ENCODE measurements around the gene PRKAA1. TPM values are rescaled to one million over a fixed set of nuclear protein-coding genes. Genes with fewer than 3 reads are reported as not detected.

PRKAA1 gene
- total and polyA plus RNA-seq, 2 of the 13 experiments (the other 11 are each of a cell fraction or from before 2014, with no cell fraction given) = 36.6 to 58.0 TPM

DNA sequence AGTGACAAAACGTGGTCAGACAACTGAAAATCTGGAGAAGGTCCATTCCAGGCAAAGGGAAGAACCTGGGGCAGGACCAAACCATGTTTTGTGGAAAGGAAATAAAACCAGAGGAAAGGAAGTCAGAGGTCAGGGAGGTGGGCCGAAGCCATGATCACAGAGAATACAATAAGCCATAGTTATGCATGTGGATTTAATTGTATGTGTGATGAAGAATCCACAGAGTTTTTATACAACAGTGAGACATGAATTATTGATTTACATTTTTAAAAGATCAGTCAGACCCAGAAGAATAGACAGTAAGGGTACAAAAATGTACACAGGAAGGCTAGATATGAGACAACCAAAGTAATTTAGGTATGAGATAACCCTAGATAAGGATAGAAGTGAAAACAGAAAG, 63.2 kb downstream of the PRKAA1 start:
- ChIA-PET CTCF (ENCODE audit: low intra/inter-chr PET ratio, low total read pairs) (no interaction called here), POLR2A (no interaction called here)
- peaks cover 3% of the 10 kb centered on the region; the same call in 1 of the 2 replicates for H4K20me1 ChIP-seq (ENCODE audit: insufficient read depth, low read length)
- H3K4me3 ChIP-seq (replicated peaks in 1 of 3; ENCODE audit: insufficient read depth in 1 of 3, low read depth in 2 of 3, low read length in 3 of 3) = no peak overlapping the region
- no peak overlapping the region for H3K4me2 ChIP-seq (ENCODE audit: low read depth, low read length)
- no TSS peak for BruUV-seq (replicated peaks)
- intact Hi-C loops (cut with micrococcal nuclease; ENCODE audit: unreplicated experiment) (loop anchor here (5.0 kb wide), 1 partner anchor 1153 kb away; no protein-coding TSS in a partner anchor), in situ Hi-C loops (cut with HindIII; ENCODE audit: extremely low pct_ligation_motif_present, low pct_unique_long_range_greater_than_20kb) (no loop called here)
- no peak for TF ChIP-seq ZBTB8A (CRISPR knock-in tag; IDR thresholded peaks at IDR 0.05; ENCODE audit: borderline replicate concordance, low read depth)
- no peak for TF ChIP-seq SOX6 (IDR thresholded peaks at IDR 0.05)
- no peak for TF ChIP-seq SOX6 (CRISPR knock-in tag; IDR thresholded peaks at IDR 0.05)
- TF ChIP-seq, protein P1, sequence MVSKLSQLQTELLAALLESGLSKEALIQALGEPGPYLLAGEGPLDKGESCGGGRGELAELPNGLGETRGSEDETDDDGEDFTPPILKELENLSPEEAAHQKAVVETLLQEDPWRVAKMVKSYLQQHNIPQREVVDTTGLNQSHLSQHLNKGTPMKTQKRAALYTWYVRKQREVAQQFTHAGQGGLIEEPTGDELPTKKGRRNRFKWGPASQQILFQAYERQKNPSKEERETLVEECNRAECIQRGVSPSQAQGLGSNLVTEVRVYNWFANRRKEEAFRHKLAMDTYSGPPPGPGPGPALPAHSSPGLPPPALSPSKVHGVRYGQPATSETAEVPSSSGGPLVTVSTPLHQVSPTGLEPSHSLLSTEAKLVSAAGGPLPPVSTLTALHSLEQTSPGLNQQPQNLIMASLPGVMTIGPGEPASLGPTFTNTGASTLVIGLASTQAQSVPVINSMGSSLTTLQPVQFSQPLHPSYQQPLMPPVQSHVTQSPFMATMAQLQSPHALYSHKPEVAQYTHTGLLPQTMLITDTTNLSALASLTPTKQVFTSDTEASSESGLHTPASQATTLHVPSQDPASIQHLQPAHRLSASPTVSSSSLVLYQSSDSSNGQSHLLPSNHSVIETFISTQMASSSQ (IDR thresholded peaks at IDR 0.05; ENCODE audit: low read depth) = no peak
- TF ChIP-seq, protein P1 (CRISPR knock-in tag; IDR thresholded peaks at IDR 0.05; ENCODE audit: borderline replicate concordance) = no peak
- H3K36me3 ChIP-seq (replicated peaks in 1 of 2; ENCODE audit: control insufficient read depth in 1 of 2, insufficient read depth in 2 of 2, low read length in 2 of 2) = peaks cover 1 to 4% of the 10 kb centered on the region in 2 experiments; a peak in 1 of 5 replicates
- ATAC-seq (no peak), DNase-seq (ENCODE audit: low spot score) (no peak), FAIRE-seq (no peak)
- H3K9me3 ChIP-seq (ENCODE audit: low read length) = no peaks in the 10 kb centered on the region
- H3K27ac ChIP-seq (ENCODE audit: extremely low read length, insufficient read depth, low read length) = no peak overlapping the region
- 92% methylated on average over 2 of the region's 2 CpGs for WGBS (ENCODE audit: low lambda C conversion rate)
- H3K9ac ChIP-seq (ENCODE audit: insufficient read depth, low read depth, low read length) = no peak overlapping the region
- no peak overlapping the region for H2AFZ ChIP-seq (ENCODE audit: low read length)
- H3K79me2 ChIP-seq (ENCODE audit: insufficient read depth, low read length) = no peaks in the 10 kb centered on the region
- H3K4me1 ChIP-seq (ENCODE audit: insufficient read depth, low read length) = peaks cover 24% of the 10 kb centered on the region
- H3K27me3 ChIP-seq (ENCODE audit: control insufficient read depth in 1 of 2, insufficient read depth in 2 of 2, low read length in 2 of 2) = no peaks in the 10 kb centered on the region

Data from HepG2 (cell line).